Stimulated activated naive CD4-positive, alpha-beta T cell (primary cell): Measurements from ENCODE around the gene TIMM44.
A peak's percentile ranks its signal among the peaks of the same experiment; 100 is the strongest.
"Not testable (repeated sequence)": the region's sequence is repeated elsewhere in the genome, so short reads cannot be mapped to it uniquely, and the experiment has no call there.

Source experiments
- DNase-seq, 6 experiments: peaks; one replicate each; lab custom pipeline; 2025; lab: John Stamatoyannopoulos, UW

Gene TIMM44

GRCh38 chr19:7925171-7925851 is 18.2 kb downstream of the TIMM44 start:
- peak; percentile 50 to 76 (median 70) for DNase-seq

- no peak for DNase-seq
Observed at GRCh38 chr19:7924651-7925170, 18.8 kb downstream of the TIMM44 start.

- DNase-seq = no peak
Observed at GRCh38 chr19:7924241-7924640, 19.2 kb downstream of the TIMM44 start.

- DNase-seq = no peak
Observed at GRCh38 chr19:7923295-7924191, 19.9 kb downstream of the TIMM44 start.

GRCh38 chr19:7922836-7923195 is 20.6 kb downstream of the TIMM44 start:
- no peak for DNase-seq

- DNase-seq = no peak
Observed at GRCh38 chr19:7921967-7922835, 21.3 kb downstream of the TIMM44 start.

- DNase-seq = no peak
Observed at GRCh38 chr19:7921302-7921966, 22.0 kb downstream of the TIMM44 start.

GRCh38 chr19:7920519-7921301 is 22.8 kb downstream of the TIMM44 start:
- peak; percentile 98 to 100 (median 100) for DNase-seq

GRCh38 chr19:7919610-7920518 is 23.6 kb downstream of the TIMM44 start, which contains the start of gene SNAPC2:
Gene SNAPC2 (plus strand): TSS chr19:7920338. CDS start chr19:7920367, 29 bp downstream.
- peak; percentile 93 to 100 (median 97) for DNase-seq

GRCh38 chr19:7918615-7919421 is 24.6 kb downstream of the TIMM44 start:
- DNase-seq = no peak

- not testable (repeated sequence) for DNase-seq
Observed at GRCh38 chr19:7918062-7918614, 25.3 kb downstream of the TIMM44 start.

- peak in 5 of 6 experiments; percentile 9 to 42 (median 41) for DNase-seq
Observed at GRCh38 chr19:7917267-7918061, 26.0 kb downstream of the TIMM44 start.

GRCh38 chr19:7916955-7917266 is 26.6 kb downstream of the TIMM44 start:
- DNase-seq = peak in 1 of 6 experiments; percentile 44

- peak; percentile 20 to 50 (median 36) for DNase-seq
Observed at GRCh38 chr19:7916103-7916954, 27.1 kb downstream of the TIMM44 start.

- DNase-seq = peak in 1 of 6 experiments; percentile 34
Observed at GRCh38 chr19:7915250-7916102, 28.0 kb downstream of the TIMM44 start.
